ENCODE results near the gene UBC.

Gene UBC

GRCh38 chr12:124861898-124862676, 52.4 kb downstream of the UBC start:
- no peak for TF ChIP-seq CTCF (IDR thresholded peaks at IDR 0.05)

Measured in LNCAP (cell line).